CD14-positive monocyte (primary cell): ENCODE measurements around the gene SEMA3G. TPM values are rescaled to one million over a fixed set of nuclear protein-coding genes. Genes with fewer than 3 reads are reported as not detected.

Experiments used
- DNase-seq, 3 donors: peaks; one replicate each; pipeline ENCODE4 v3.0.0-alpha.2; 2011 to 2022
- H2AFZ ChIP-seq: 2 replicates; pipeline ENCODE4 v1.6.0; 2012; ENCODE audit warnings: mild to moderate bottlenecking, low read depth, low read length, inconsistent platforms; ENCODE audit not compliant: insufficient read depth, poor library complexity, severe bottlenecking
- H3K27ac ChIP-seq, 2 donors: 1 replicate in 1 of 2; 2 replicates in 1 of 2; pipeline ENCODE4 v1.5.1; 2012 to 2013; ENCODE audit warnings: low read length in 2 of 2, control low read depth in 1 of 2, inconsistent platforms in 1 of 2, low read depth in 1 of 2, mild to moderate bottlenecking in 1 of 2
- H3K27me3 ChIP-seq, 2 donors: one replicate each; pipeline versions ENCODE4 v1.6.0 to v1.6.1; 2011 to 2013; ENCODE audit warnings: low read length in 2 of 2; ENCODE audit not compliant: control insufficient read depth in 2 of 2, insufficient read depth in 2 of 2
- H3K36me3 ChIP-seq, 2 donors: replicated peaks in 1 of 2; 1 replicate in 1 of 2; 2 replicates in 1 of 2; pipeline versions ENCODE4 v1.5.1 to v1.6.1; 2012 to 2013; ENCODE audit warnings: low read length in 2 of 2, control low read depth in 1 of 2, inconsistent platforms in 1 of 2, mild to moderate bottlenecking in 1 of 2; ENCODE audit not compliant: insufficient read depth in 2 of 2, control insufficient read depth in 1 of 2
- H3K4me1 ChIP-seq, 2 donors: 1 replicate in 1 of 2; 2 replicates in 1 of 2; pipeline versions ENCODE4 v1.5.1 to v1.6.1; 2012 to 2013; ENCODE audit warnings: low read length in 2 of 2, control low read depth in 1 of 2, inconsistent platforms in 1 of 2, mild to moderate bottlenecking in 1 of 2, moderate library complexity in 1 of 2; ENCODE audit not compliant: insufficient read depth in 2 of 2, control insufficient read depth in 1 of 2
- H3K4me2 ChIP-seq: replicated peaks from 2 replicates; pipeline ENCODE3; 2012; ENCODE audit warnings: low read length, moderate library complexity, mild to moderate bottlenecking; ENCODE audit not compliant: poor library complexity, severe bottlenecking; ENCODE audit errors: extremely low read depth
- H3K4me3 ChIP-seq, 3 experiments: fragments of 200-600 bp in 1 of 3; sonication (generic) in 1 of 3; replicated peaks in 1 of 3; 1 replicate in 2 of 3; 2 replicates in 1 of 3; pipeline ENCODE4 v1.5.1; 2011 to 2013; ENCODE audit warnings: low read length in 3 of 3, mild to moderate bottlenecking in 3 of 3, control low read depth in 2 of 3, low read depth in 2 of 3, inconsistent platforms in 1 of 3, moderate library complexity in 1 of 3
- H3K79me2 ChIP-seq: 2 replicates; pipeline ENCODE4 v1.6.0; 2012; ENCODE audit warnings: mild to moderate bottlenecking, control low read depth, inconsistent platforms, low read length, moderate library complexity; ENCODE audit not compliant: insufficient read depth
- H3K9ac ChIP-seq: 2 replicates; pipeline ENCODE4 v1.6.0; 2017; ENCODE audit warnings: low read length, mild to moderate bottlenecking; ENCODE audit not compliant: insufficient read depth, poor library complexity, severe bottlenecking
- H3K9me3 ChIP-seq, 2 donors: replicated peaks in 1 of 2; 1 replicate in 1 of 2; 2 replicates in 1 of 2; pipeline versions ENCODE4 v1.5.1 to v1.6.1; 2012 to 2013; ENCODE audit warnings: low read length in 2 of 2, control low read depth in 1 of 2; ENCODE audit not compliant: control insufficient read depth in 1 of 2, insufficient read depth in 1 of 2
- H4K20me1 ChIP-seq: 2 replicates; pipeline ENCODE4 v1.6.0; 2012; ENCODE audit warnings: mild to moderate bottlenecking, low read length, control low read depth, moderate library complexity; ENCODE audit not compliant: insufficient read depth
- H3K27ac Mint-ChIP-seq, 7 donors: one replicate each; pipeline ENCODE4 v1.8.0; 2020; ENCODE audit warnings: mild to moderate bottlenecking in 7 of 7, mixed read lengths in 7 of 7, moderate library complexity in 6 of 7, inconsistent platforms in 2 of 7
- H3K27me3 Mint-ChIP-seq, 3 donors: one replicate each; pipeline ENCODE4 v1.8.0; 2021 to 2022; ENCODE audit warnings: low read depth in 3 of 3, mild to moderate bottlenecking in 3 of 3, mixed read lengths in 3 of 3, moderate library complexity in 3 of 3, inconsistent platforms in 1 of 3
- H3K36me3 Mint-ChIP-seq, 2 donors: one replicate each; pipeline ENCODE4 v1.8.0; 2020; ENCODE audit warnings: mixed read lengths in 2 of 2, inconsistent platforms in 1 of 2, mild to moderate bottlenecking in 1 of 2
- H3K4me1 Mint-ChIP-seq: one replicate; pipeline ENCODE4 v1.8.0; 2020; ENCODE audit warnings: mild to moderate bottlenecking, mixed read lengths
- H3K4me3 Mint-ChIP-seq, 2 donors: one replicate each; pipeline ENCODE4 v1.8.0; 2020; ENCODE audit warnings: mild to moderate bottlenecking in 2 of 2, mixed read lengths in 2 of 2, moderate library complexity in 1 of 2
- H3K9me3 Mint-ChIP-seq, 7 donors: one replicate each; pipeline ENCODE4 v1.8.0; 2020 to 2022; ENCODE audit warnings: mixed read lengths in 7 of 7, mild to moderate bottlenecking in 6 of 7, moderate library complexity in 6 of 7, inconsistent platforms in 2 of 7
- CTCF ChIP-seq: fragments of 200-600 bp; IDR thresholded peaks from one replicate; pipeline ENCODE4 v1.8.0; 2022; ENCODE audit warnings: antibody characterized with exemption, mild to moderate bottlenecking
- WGBS: methylation state at CpG from one replicate; pipeline ENCODE4 v1.1.5; 2013; ENCODE audit warnings: missing lambda C conversion rate; ENCODE audit not compliant: insufficient coverage; 5-methylcytosine and 5-hydroxymethylcytosine counted together
- intact Hi-C, 2 donors: fragments of 100-400 bp; cut with micrococcal nuclease; formaldehyde crosslinking; loops; one replicate each; pipeline versions ENCODE4 v1.15.0 to v1.15.1; 2023
- polyA plus RNA-seq, 3 donors: library from polyadenylated mRNA; depleted of rRNA in 1 of 3; unstranded in 2 of 3; stranded (reverse) in 1 of 3; fragments of 300-500 nt in 2 of 3; fragments of >200 nt in 1 of 3; fragmentation: Illumina TruSeq in 2 of 3; gene quantifications; 1 replicate in 2 of 3; 2 replicates in 1 of 3; pipeline ENCODE4 v1.2.3, GENCODE V29; 2012 to 2021

The SEMA3G gene
- polyA plus RNA-seq, 3 donors, result 0.03 TPM; not detected in 2

- WGBS, result 93% methylated on average over 10 of the region's 10 CpGs
- peaks cover 9% of the 10 kb centered on the region for H4K20me1 ChIP-seq
- Mint-ChIP-seq H3K9me3 (peaks cover 0 to 2% (median 0%) of the 10 kb centered on the region in 7 donors), H3K27ac (peak overlapping the region in 3 of 7 donors; percentile 42 to 64 (median 58)), H3K27me3 (no peaks in the 10 kb centered on the region), H3K4me1 (no peaks in the 10 kb centered on the region), H3K36me3 (peaks cover 59 to 77% of the 10 kb centered on the region in 2 donors), H3K4me3 (no peak overlapping the region)
- DNase-seq, result no peak
- H3K79me2 ChIP-seq, result no peaks in the 10 kb centered on the region
- no peaks in the 10 kb centered on the region for H3K4me1 ChIP-seq
- no peak overlapping the region for H3K4me2 ChIP-seq
- no peak overlapping the region for H3K9ac ChIP-seq
- H3K9me3 ChIP-seq, result no peaks in the 10 kb centered on the region
- no peaks in the 10 kb centered on the region for H3K27me3 ChIP-seq
- intact Hi-C loops, result loop anchor here in 1 of 2 donors (2.0 to 10.0 kb wide), 2 partner anchors 20 to 116 kb away; partner anchors contain the start of gene GLYCTK
- no peak overlapping the region for H3K4me3 ChIP-seq
- peaks cover 64 to 74% of the 10 kb centered on the region in 2 donors for H3K36me3 ChIP-seq
- H3K27ac ChIP-seq, result no peak overlapping the region
- H2AFZ ChIP-seq, result no peak overlapping the region
- no peak for TF ChIP-seq CTCF
Measured at GRCh38 chr3:52400275-52400793, 44.6 kb downstream of the SEMA3G start.

- no peaks in the 10 kb centered on the region for H3K4me1 Mint-ChIP-seq
- Histone ChIP-seq H3K4me3 (no peak overlapping the region), H2AFZ (no peak overlapping the region), H3K9ac (no peak overlapping the region), H3K9me3 (no peaks in the 10 kb centered on the region), H3K36me3 (peaks cover 57 to 67% of the 10 kb centered on the region in 2 donors), H3K79me2 (no peaks in the 10 kb centered on the region), H4K20me1 (peaks cover 8% of the 10 kb centered on the region), H3K27me3 (no peaks in the 10 kb centered on the region), H3K4me2 (no peak overlapping the region), H3K27ac (no peak overlapping the region), H3K4me1 (no peaks in the 10 kb centered on the region)
- intact Hi-C loops, result no loop called here
- no peak for DNase-seq
- no peak for TF ChIP-seq CTCF
- no peak overlapping the region for H3K4me3 Mint-ChIP-seq
- H3K9me3 Mint-ChIP-seq, result peaks cover 0 to 2% (median 0%) of the 10 kb centered on the region in 7 donors
- peaks cover 53 to 70% of the 10 kb centered on the region in 2 donors for H3K36me3 Mint-ChIP-seq
- H3K27me3 Mint-ChIP-seq, result no peaks in the 10 kb centered on the region
- no peak overlapping the region for H3K27ac Mint-ChIP-seq
- 99% methylated on average over 5 of the region's 6 CpGs for WGBS
Measured at GRCh38 chr3:52399593-52399992, 45.3 kb downstream of the SEMA3G start.
